Activated CD8-positive, alpha-beta memory T cell treated with anti-CD3 and anti-CD28 coated beads, Interleukin-2, amount 10 ng/mL, durations not matched to agents 7 days and 5 days (primary cell): Measurements from ENCODE around the gene TMEM145. TPM values are rescaled to one million over a fixed set of nuclear protein-coding genes. Genes with fewer than 3 reads are reported as not detected.
A peak's percentile ranks its signal among the peaks of the same experiment; 100 is the strongest.

Experiments
- ATAC-seq: fragments of 150-1000 bp; cut with Tn5 transposase; one replicate; pipeline ENCODE4 v1.10.0; 2021; ENCODE audit warnings: moderate library complexity
- CTCF ChIA-PET: fragments of 350-600 bp; sonication (Branson Sonifier 250); formaldehyde crosslinking; loops from one replicate; lab custom pipeline; 2021; ENCODE audit warnings: antibody characterized with exemption; lab: Charles Lee
- DNase-seq: peaks from one replicate; pipeline ENCODE4 v3.0.0-alpha.2; 2020
- H3K27ac Mint-ChIP-seq: one replicate; pipeline ENCODE4 v1.8.0; 2021; ENCODE audit warnings: mild to moderate bottlenecking, mixed read lengths
- H3K27me3 Mint-ChIP-seq: one replicate; pipeline ENCODE4 v1.8.0; 2021; ENCODE audit warnings: mixed read lengths
- H3K36me3 Mint-ChIP-seq: one replicate; pipeline ENCODE4 v1.8.0; 2021; ENCODE audit warnings: mild to moderate bottlenecking, mixed read lengths
- H3K4me1 Mint-ChIP-seq: one replicate; pipeline ENCODE4 v1.8.0; 2021; ENCODE audit warnings: mixed read lengths
- H3K4me3 Mint-ChIP-seq: one replicate; pipeline ENCODE4 v1.8.0; 2021; ENCODE audit warnings: mild to moderate bottlenecking, moderate library complexity, mixed read lengths
- H3K9me3 Mint-ChIP-seq: one replicate; pipeline ENCODE4 v1.8.0; 2022; ENCODE audit warnings: low read depth, mixed read lengths
- total RNA-seq, 2 experiments: library from RNA; stranded (reverse); gene quantifications; one replicate each; pipeline ENCODE4 v1.2.3, GENCODE V29; 2021

The TMEM145 gene
- total RNA-seq, 2 experiments from 2014 or later, result 0.15 to 1.1 TPM

- CTCF ChIA-PET, result interaction anchor here (1.1 kb wide), 1 partner anchor 29 kb away, joined by 6 read pairs; no protein-coding TSS in a partner anchor
- peaks cover 9% of the 10 kb centered on the region for H3K36me3 Mint-ChIP-seq
- ATAC-seq (no peak), DNase-seq (no peak)
- no peak overlapping the region for H3K27ac Mint-ChIP-seq
- H3K9me3 Mint-ChIP-seq, result no peaks in the 10 kb centered on the region
- no peak overlapping the region for H3K4me3 Mint-ChIP-seq
- H3K4me1 Mint-ChIP-seq, result peaks cover 54% of the 10 kb centered on the region
- H3K27me3 Mint-ChIP-seq, result no peaks in the 10 kb centered on the region
These were observed 40.6 kb upstream of the TMEM145 start for GRCh38 chr19:42272535-42272897.

GRCh38 chr19:42272989-42273406, 40.1 kb upstream of the TMEM145 start:
- CTCF ChIA-PET, result interaction anchor here (1.1 kb wide), 1 partner anchor 30 kb away, joined by 6 read pairs; no protein-coding TSS in a partner anchor
- Mint-ChIP-seq H3K9me3 (no peaks in the 10 kb centered on the region), H3K27me3 (no peaks in the 10 kb centered on the region), H3K4me3 (no peak overlapping the region), H3K36me3 (peaks cover 9% of the 10 kb centered on the region), H3K4me1 (peaks cover 51% of the 10 kb centered on the region), H3K27ac (no peak overlapping the region)
- DNase-seq, result no peak
- no peak for ATAC-seq

GRCh38 chr19:42273407-42274064, 39.6 kb upstream of the TMEM145 start:
- Mint-ChIP-seq H3K27ac (no peak overlapping the region), H3K9me3 (no peaks in the 10 kb centered on the region), H3K4me3 (no peak overlapping the region), H3K36me3 (peaks cover 9% of the 10 kb centered on the region), H3K27me3 (no peaks in the 10 kb centered on the region), H3K4me1 (peaks cover 55% of the 10 kb centered on the region)
- ATAC-seq (no peak), DNase-seq (no peak)
- CTCF ChIA-PET, result no interaction called here

- H3K27ac Mint-ChIP-seq, result peak overlapping the region; percentile 74
- no peaks in the 10 kb centered on the region for H3K27me3 Mint-ChIP-seq
- CTCF ChIA-PET, result no interaction called here
- no peaks in the 10 kb centered on the region for H3K9me3 Mint-ChIP-seq
- no peak for DNase-seq
- H3K4me1 Mint-ChIP-seq, result peaks cover 61% of the 10 kb centered on the region
- peaks cover 9% of the 10 kb centered on the region for H3K36me3 Mint-ChIP-seq
- ATAC-seq, result no peak
- no peak overlapping the region for H3K4me3 Mint-ChIP-seq
These were observed 38.9 kb upstream of the TMEM145 start for GRCh38 chr19:42274065-42274682.

DNA sequence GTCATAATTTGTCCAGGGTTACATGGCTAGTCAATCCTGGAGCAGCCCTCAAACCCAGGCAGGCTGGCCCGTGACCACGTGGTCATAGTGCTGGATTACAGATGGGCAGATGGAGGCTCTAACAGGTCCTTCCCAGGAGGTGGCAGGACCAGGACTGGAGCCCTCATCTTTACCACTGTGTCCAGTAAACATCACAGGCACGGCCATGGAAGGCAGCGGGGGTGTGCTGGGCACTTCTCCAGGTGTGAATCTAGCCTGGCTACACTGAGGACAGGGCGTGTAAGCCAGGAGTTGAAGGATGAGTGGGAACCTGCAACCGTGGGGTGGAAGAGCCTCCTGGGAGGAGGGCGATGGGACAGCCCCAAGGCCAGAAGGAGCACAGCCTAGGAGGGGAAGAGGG, 38.0 kb upstream of the TMEM145 start:
- H3K36me3 Mint-ChIP-seq, result peaks cover 5% of the 10 kb centered on the region
- CTCF ChIA-PET, result interaction anchor here (5.8 kb wide), 1 partner anchor 30 kb away, joined by 87 read pairs; the partner anchor contains the start of gene GSK3A
- H3K27me3 Mint-ChIP-seq, result no peaks in the 10 kb centered on the region
- H3K4me3 Mint-ChIP-seq, result no peak overlapping the region
- peak overlapping the region; percentile 74 for H3K27ac Mint-ChIP-seq
- DNase-seq (no peak), ATAC-seq (no peak)
- no peaks in the 10 kb centered on the region for H3K9me3 Mint-ChIP-seq
- H3K4me1 Mint-ChIP-seq, result peaks cover 62% of the 10 kb centered on the region

DNA sequence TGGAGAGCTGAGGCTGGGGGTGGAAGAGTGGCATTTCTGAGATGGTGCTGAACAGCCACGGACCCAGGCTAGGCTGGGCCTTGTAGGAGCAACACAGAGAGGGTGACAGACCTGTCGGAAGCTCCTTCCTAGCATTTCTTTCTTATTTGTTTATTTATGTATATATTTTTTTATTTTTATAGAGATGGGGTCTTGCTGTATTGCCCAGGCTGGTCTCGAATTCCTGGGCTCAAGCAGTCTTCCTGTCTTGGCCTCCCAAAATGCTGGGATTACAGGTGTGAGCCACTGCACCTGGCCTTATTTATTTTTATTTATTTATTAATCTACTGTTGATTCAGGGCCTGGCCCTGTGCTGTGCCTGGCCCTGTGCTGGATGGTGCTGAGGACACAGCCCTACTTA, 37.6 kb upstream of the TMEM145 start:
- no peaks in the 10 kb centered on the region for H3K27me3 Mint-ChIP-seq
- H3K4me1 Mint-ChIP-seq, result peaks cover 57% of the 10 kb centered on the region
- CTCF ChIA-PET, result interaction anchor here (5.8 kb wide), 1 partner anchor 30 kb away, joined by 87 read pairs; the partner anchor contains the start of gene GSK3A
- H3K4me3 Mint-ChIP-seq, result no peak overlapping the region
- ATAC-seq (no peak), DNase-seq (no peak)
- H3K27ac Mint-ChIP-seq, result peak overlapping the region; percentile 79
- H3K9me3 Mint-ChIP-seq, result no peaks in the 10 kb centered on the region
- peaks cover 5% of the 10 kb centered on the region for H3K36me3 Mint-ChIP-seq

DNA sequence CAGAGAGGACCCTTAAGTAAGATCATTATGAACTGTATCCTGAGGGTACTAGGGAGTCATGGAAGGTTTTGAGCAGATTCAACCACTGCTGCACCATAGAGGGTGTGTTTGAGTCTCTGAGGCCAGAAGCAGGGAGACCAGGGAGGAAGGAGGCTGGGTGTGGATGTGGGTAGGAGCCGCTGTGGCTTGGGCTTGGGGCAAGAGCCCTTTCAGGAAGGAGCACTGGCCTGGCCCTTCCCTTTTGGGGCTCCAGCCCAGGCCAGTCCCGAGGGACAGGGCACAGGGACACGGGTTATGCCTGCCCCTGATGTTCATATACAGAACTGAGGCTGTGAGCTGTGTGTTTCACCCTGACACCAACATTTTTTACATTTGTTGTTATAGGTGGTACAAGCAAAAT, 36.8 kb upstream of the TMEM145 start:
- H3K4me3 Mint-ChIP-seq, result no peak overlapping the region
- H3K27ac Mint-ChIP-seq, result peak overlapping the region; percentile 79
- DNase-seq (peak; percentile 63), ATAC-seq (no peak)
- peaks cover 52% of the 10 kb centered on the region for H3K4me1 Mint-ChIP-seq
- no peaks in the 10 kb centered on the region for H3K9me3 Mint-ChIP-seq
- H3K36me3 Mint-ChIP-seq, result peaks cover 5% of the 10 kb centered on the region
- CTCF ChIA-PET, result interaction anchor here (1.9 to 5.8 kb wide), 3 partner anchors 19 to 144 kb away, joined by 6 to 87 read pairs (median 19); partner anchors contain the start of genes GSK3A and POU2F2
- no peaks in the 10 kb centered on the region for H3K27me3 Mint-ChIP-seq

DNA sequence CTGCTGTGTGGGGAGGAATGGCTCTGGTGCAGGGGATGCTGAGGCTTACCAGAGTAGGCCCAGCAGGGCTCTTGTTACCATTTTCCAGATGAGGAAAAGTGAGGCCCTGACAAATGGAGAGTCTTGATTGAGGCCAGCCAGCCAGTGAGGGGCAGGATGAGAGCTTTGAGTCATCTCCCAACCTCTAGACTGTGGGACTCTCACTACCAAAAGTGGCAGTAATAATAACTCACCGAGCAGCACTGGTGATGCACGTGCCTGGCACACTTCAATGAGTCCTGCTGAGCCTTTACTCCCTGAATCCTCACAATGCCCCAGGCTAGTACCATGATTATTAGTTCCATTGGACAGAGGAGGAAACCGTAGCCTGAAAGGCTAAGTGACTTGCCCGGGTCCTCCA, 36.3 kb upstream of the TMEM145 start:
- no peaks in the 10 kb centered on the region for H3K27me3 Mint-ChIP-seq
- CTCF ChIA-PET, result interaction anchor here (0.8 to 5.8 kb wide), 4 partner anchors 19 to 144 kb away, joined by 3 to 87 read pairs (median 12); partner anchors contain the start of genes GSK3A and POU2F2
- H3K4me3 Mint-ChIP-seq, result no peak overlapping the region
- DNase-seq, result peak; percentile 65
- peaks cover 5% of the 10 kb centered on the region for H3K36me3 Mint-ChIP-seq
- ATAC-seq, result peak; percentile 8
- peaks cover 49% of the 10 kb centered on the region for H3K4me1 Mint-ChIP-seq
- H3K27ac Mint-ChIP-seq, result peak overlapping the region; percentile 79
- H3K9me3 Mint-ChIP-seq, result no peaks in the 10 kb centered on the region

DNA sequence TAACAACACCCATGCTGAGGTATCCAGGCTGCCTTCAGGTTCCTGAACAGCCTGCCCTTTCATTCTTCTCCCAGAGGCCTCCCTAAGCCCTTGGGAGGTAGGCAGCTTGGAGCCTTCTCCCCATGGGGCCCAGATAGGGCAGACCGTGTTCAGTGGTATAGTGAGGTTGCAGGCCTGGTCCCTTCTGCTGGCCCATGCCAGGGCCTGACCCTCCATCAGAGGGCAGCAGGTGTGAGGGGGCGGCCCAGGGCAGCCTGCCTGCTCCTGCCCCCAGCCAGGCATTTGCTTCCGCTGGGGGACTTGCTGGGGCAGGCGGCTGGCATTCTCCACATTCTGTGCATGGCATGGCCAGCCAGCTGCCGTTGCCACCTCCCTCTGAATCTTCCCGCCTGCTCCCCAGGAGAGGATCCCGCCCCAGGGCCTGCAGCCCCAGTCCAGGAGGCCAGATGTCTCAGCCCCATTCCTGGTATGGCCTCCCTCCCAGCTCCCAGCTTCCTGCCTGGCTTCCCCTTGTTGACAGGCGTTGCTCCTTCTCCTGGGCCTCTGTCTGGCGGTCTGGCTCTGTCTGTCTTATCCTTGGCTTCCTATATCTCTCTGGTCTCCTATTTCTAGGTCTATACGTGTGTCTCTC, 35.2 kb upstream of the TMEM145 start:
- peak overlapping the region; percentile 29 for H3K27ac Mint-ChIP-seq
- no peaks in the 10 kb centered on the region for H3K27me3 Mint-ChIP-seq
- H3K9me3 Mint-ChIP-seq, result no peaks in the 10 kb centered on the region
- no peak for DNase-seq
- no peak overlapping the region for H3K4me3 Mint-ChIP-seq
- CTCF ChIA-PET, result interaction anchor here (0.8 to 5.8 kb wide), 6 partner anchors 18 to 169 kb away, joined by 3 to 87 read pairs (median 12); partner anchors contain the start of genes GSK3A and POU2F2
- H3K36me3 Mint-ChIP-seq, result peaks cover 5% of the 10 kb centered on the region
- no peak for ATAC-seq
- H3K4me1 Mint-ChIP-seq, result peaks cover 49% of the 10 kb centered on the region

DNA sequence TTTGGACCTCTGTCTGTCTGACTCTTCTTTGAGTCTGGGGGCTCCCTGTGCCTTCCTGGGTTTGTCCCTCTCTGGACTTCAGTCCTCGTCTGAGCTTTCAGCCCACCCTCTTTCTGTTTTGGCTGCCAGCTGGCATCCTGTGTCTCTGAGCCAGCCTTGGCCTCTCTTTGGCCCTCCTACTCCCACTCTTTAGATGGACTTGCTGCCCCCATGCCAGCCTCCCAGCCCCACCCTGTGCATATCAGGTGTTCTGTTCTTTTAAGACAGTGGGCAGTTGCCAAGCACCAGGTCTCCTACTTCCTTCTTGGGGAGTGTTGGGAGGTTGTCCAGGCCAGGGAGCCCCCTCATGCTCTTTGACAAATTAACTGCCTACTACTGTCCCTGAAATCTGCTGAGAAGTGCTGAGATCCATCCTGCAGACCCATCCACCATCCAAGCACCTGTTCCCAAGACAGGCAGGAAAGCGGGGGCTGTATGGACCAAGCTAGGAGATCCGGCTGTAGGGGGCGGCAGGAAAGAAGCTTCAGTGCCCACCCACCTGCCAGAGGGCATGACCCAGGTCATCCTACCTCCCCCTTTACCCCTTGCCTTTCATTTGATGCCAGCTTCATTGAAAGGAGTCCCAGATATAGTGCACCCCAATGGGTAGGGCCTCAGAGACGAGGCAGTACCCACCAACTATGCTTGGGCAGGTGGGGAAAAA, 34.5 kb upstream of the TMEM145 start:
- Mint-ChIP-seq H3K9me3 (no peaks in the 10 kb centered on the region), H3K27me3 (no peaks in the 10 kb centered on the region), H3K27ac (peak overlapping the region; percentile 95), H3K4me3 (no peak overlapping the region), H3K4me1 (peaks cover 49% of the 10 kb centered on the region), H3K36me3 (peaks cover 1% of the 10 kb centered on the region)
- DNase-seq (no peak), ATAC-seq (no peak)
- CTCF ChIA-PET, result interaction anchor here (0.6 to 5.8 kb wide), 23 partner anchors 8 to 170 kb away, joined by 3 to 87 read pairs (median 7); partner anchors contain the start of genes CIC, DEDD2, ERF and GSK3A

GRCh38 chr19:42279155-42279901, 33.8 kb upstream of the TMEM145 start:
- Mint-ChIP-seq H3K9me3 (no peaks in the 10 kb centered on the region), H3K27ac (peak overlapping the region; percentile 95), H3K36me3 (no peaks in the 10 kb centered on the region), H3K4me1 (peaks cover 49% of the 10 kb centered on the region), H3K4me3 (no peak overlapping the region), H3K27me3 (no peaks in the 10 kb centered on the region)
- DNase-seq (no peak), ATAC-seq (no peak)
- CTCF ChIA-PET, result interaction anchor here (0.6 to 5.8 kb wide), 38 partner anchors 9 to 404 kb away, joined by 3 to 87 read pairs (median 5); partner anchors contain the start of genes CIC, DEDD2, ERF and GSK3A
